GM12878 (cell line): ENCODE results near the gene CACHD1.

ENCODE experiments used
- ATF7 ChIP-seq: fragments of 450-650 bp; IDR thresholded peaks from 2 replicates; pipeline ENCODE4 v1.6.1; 2016; ENCODE audit warnings: low read depth, mild to moderate bottlenecking
- ZBTB4 ChIP-seq: fragments of 450-650 bp; formaldehyde crosslinking; IDR thresholded peaks from 2 replicates; pipeline ENCODE4 v1.4.0; 2022; ENCODE audit warnings: mild to moderate bottlenecking, moderate library complexity

DNA sequence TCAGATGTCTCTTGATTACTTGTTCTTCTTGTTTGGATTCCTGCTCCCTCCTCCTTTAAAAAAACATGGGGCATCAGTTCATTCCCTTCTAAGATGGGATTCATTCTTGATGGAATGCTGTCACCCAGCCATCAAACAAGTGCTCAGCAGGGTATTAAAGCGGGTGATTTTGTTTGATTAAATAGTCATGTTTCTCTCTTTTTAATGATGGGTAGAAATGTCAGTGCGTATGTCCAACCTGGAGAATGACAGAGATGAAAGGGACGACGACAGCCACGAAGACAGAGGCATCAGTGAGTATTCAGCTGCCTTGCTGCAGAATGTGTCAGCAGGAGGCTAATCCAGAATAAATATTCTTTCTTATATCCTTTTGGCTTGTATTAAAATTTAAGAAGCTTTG is 211.1 kb downstream of the CACHD1 start:
- no peak for TF ChIP-seq ATF7
- no peak for TF ChIP-seq ZBTB4
